GM13977 (cell line): Measurements from ENCODE around the gene PRDM16.
"Not testable (repeated sequence)": the region's sequence is repeated elsewhere in the genome, so short reads cannot be mapped to it uniquely, and the experiment has no call there.

ENCODE experiments used
- DNase-seq: peaks from one replicate; pipeline ENCODE4 v3.0.0; 2012; ENCODE audit warnings: low spot score
- CTCF ChIP-seq: IDR thresholded peaks from 2 replicates; pipeline ENCODE4 v1.5.1; 2012; ENCODE audit warnings: mild to moderate bottlenecking, control low read depth; ENCODE audit not compliant: insufficient read depth; ENCODE audit errors: extremely low read depth, missing control alignments
- in situ Hi-C: fragments of 300-500 bp; cut with MboI; formaldehyde crosslinking; loops from one replicate; pipeline ENCODE4 v1.12.0; 2022; ENCODE audit warnings: low sequenced_read_pairs, low pct_unique_long_range_greater_than_20kb, mixed read lengths, inconsistent platforms; ENCODE audit not compliant: unreplicated experiment

Gene PRDM16

GRCh38 chr1:3284691-3285090 is 215.7 kb downstream of the PRDM16 start:
- DNase-seq, result no peak
- in situ Hi-C loops, result no loop called here
- TF ChIP-seq CTCF, result no peak

- DNase-seq, result no peak
Measured at GRCh38 chr1:3285106-3285740, 216.2 kb downstream of the PRDM16 start.

GRCh38 chr1:3287095-3287494 is 218.1 kb downstream of the PRDM16 start:
- in situ Hi-C loops, DNase-seq: not testable (repeated sequence)

More at GRCh38 chr1:3285106-3285740, 216.2 kb downstream of the PRDM16 start:
- no peak for TF ChIP-seq CTCF
- in situ Hi-C loops, result no loop called here

GRCh38 chr1:3287656-3288160 is 218.7 kb downstream of the PRDM16 start:
- in situ Hi-C loops, result no loop called here
- no peak for DNase-seq

GRCh38 chr1:3289502-3289901 is 220.5 kb downstream of the PRDM16 start:
- in situ Hi-C loops, result no loop called here
- no peak for DNase-seq
- no peak for TF ChIP-seq CTCF

More at GRCh38 chr1:3287656-3288160, 218.7 kb downstream of the PRDM16 start:
- no peak for TF ChIP-seq CTCF

- no peak for DNase-seq
- no peak for TF ChIP-seq CTCF
- in situ Hi-C loops, result no loop called here
Measured at GRCh38 chr1:3290438-3290837, 221.4 kb downstream of the PRDM16 start.

GRCh38 chr1:3290915-3291314 is 221.9 kb downstream of the PRDM16 start:
- DNase-seq, result no peak
- TF ChIP-seq CTCF, result no peak
- in situ Hi-C loops, result no loop called here
